ENCODE results near the gene ONECUT3.

The ONECUT3 gene

DNA sequence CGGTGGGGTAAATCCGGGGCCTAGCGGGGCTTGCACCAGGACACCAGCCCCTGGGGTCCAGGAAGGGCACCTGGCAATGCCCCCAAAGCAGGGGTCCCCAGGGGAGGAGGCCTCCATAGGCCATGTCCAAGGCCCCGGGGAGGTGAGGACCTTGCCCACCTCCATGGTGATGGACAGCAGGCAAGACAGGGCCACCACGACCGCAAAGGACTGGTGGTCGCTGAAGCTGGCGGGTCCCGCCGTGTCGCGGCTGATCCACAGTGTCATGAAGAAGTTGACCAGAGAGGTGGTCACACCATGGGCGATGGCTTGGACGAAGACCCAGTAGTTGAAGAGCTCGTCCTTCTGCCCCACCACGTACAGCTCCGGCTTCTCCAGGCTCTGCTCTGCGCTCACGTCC lies 32.0 kb downstream of the ONECUT3 start:
- no peaks in the 10 kb centered on the region for H3K79me2 ChIP-seq (ENCODE audit: low read length)
- TF ChIP-seq CTCF (IDR thresholded peaks at IDR 0.05; ENCODE audit: low read depth, low read length) = no peak
- TF ChIP-seq EZH2phosphoT487 (IDR thresholded peaks at IDR 0.05; ENCODE audit: low read depth) = no peak
- H3K27me3 ChIP-seq (ENCODE audit: low read depth, low read length) = peaks cover 19% of the 10 kb centered on the region
- no peak overlapping the region for H3K4me3 ChIP-seq (ENCODE audit: low read length)
- H3K36me3 ChIP-seq (replicated peaks; ENCODE audit: low read depth, low read length) = no peaks in the 10 kb centered on the region
- H3K4me2 ChIP-seq (ENCODE audit: low read length) = no peak overlapping the region
- H3K27ac ChIP-seq (ENCODE audit: low read length) = no peak overlapping the region
- H4K20me1 ChIP-seq (ENCODE audit: insufficient read depth, low read length) = no peaks in the 10 kb centered on the region
- H3K9ac ChIP-seq (ENCODE audit: low read length) = no peak overlapping the region
- peaks cover 8% of the 10 kb centered on the region for H3K4me1 ChIP-seq (ENCODE audit: low read length)
- no peak overlapping the region for H2AFZ ChIP-seq (ENCODE audit: low read depth, low read length)
- no peaks in the 10 kb centered on the region for H3K9me3 ChIP-seq (ENCODE audit: insufficient read depth, low read length)

DNA sequence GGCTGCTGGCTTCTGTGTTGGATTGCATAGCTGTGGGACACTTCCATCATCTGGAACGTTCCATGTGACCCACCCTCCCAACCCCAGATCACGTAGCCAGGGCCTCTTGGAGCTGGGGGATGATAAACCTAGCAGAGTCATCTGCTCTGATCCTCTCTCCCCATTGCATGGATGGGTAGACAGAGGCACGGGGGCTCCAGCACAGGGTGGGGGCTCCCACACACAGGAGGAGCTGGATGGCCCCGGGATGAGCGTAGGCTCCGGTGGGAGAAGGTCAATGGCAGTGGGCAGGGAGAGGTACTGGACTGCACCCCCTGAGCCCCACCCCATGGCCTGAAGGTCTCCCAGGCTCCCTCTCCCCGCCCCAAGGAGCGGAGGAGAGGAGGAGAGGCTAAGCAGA lies 33.4 kb downstream of the ONECUT3 start:
- H3K36me3 ChIP-seq (replicated peaks; ENCODE audit: low read depth, low read length) = no peaks in the 10 kb centered on the region
- H3K4me3 ChIP-seq (ENCODE audit: low read length) = no peak overlapping the region
- no peak overlapping the region for H2AFZ ChIP-seq (ENCODE audit: low read depth, low read length)
- TF ChIP-seq CTCF (IDR thresholded peaks at IDR 0.05; ENCODE audit: low read depth, low read length) = no peak
- no peak for TF ChIP-seq EZH2phosphoT487 (IDR thresholded peaks at IDR 0.05; ENCODE audit: low read depth)
- H4K20me1 ChIP-seq (ENCODE audit: insufficient read depth, low read length) = no peaks in the 10 kb centered on the region
- no peak overlapping the region for H3K4me2 ChIP-seq (ENCODE audit: low read length)
- peaks cover 8% of the 10 kb centered on the region for H3K4me1 ChIP-seq (ENCODE audit: low read length)
- H3K27ac ChIP-seq (ENCODE audit: low read length) = no peak overlapping the region
- no peaks in the 10 kb centered on the region for H3K9me3 ChIP-seq (ENCODE audit: insufficient read depth, low read length)
- no peak overlapping the region for H3K9ac ChIP-seq (ENCODE audit: low read length)
- H3K27me3 ChIP-seq (ENCODE audit: low read depth, low read length) = peaks cover 19% of the 10 kb centered on the region
- no peaks in the 10 kb centered on the region for H3K79me2 ChIP-seq (ENCODE audit: low read length)

GRCh38 chr19:1787116-1787515 lies 33.8 kb downstream of the ONECUT3 start:
- no peaks in the 10 kb centered on the region for H3K79me2 ChIP-seq (ENCODE audit: low read length)
- no peak overlapping the region for H3K4me3 ChIP-seq (ENCODE audit: low read length)
- no peak overlapping the region for H3K27ac ChIP-seq (ENCODE audit: low read length)
- TF ChIP-seq CTCF (IDR thresholded peaks at IDR 0.05; ENCODE audit: low read depth, low read length) (no peak), EZH2phosphoT487 (IDR thresholded peaks at IDR 0.05; ENCODE audit: low read depth) (no peak)
- no peak overlapping the region for H3K4me2 ChIP-seq (ENCODE audit: low read length)
- H2AFZ ChIP-seq (ENCODE audit: low read depth, low read length) = no peak overlapping the region
- H3K4me1 ChIP-seq (ENCODE audit: low read length) = peaks cover 8% of the 10 kb centered on the region
- no peaks in the 10 kb centered on the region for H4K20me1 ChIP-seq (ENCODE audit: insufficient read depth, low read length)
- peaks cover 16% of the 10 kb centered on the region for H3K27me3 ChIP-seq (ENCODE audit: low read depth, low read length)
- H3K36me3 ChIP-seq (replicated peaks; ENCODE audit: low read depth, low read length) = no peaks in the 10 kb centered on the region
- H3K9ac ChIP-seq (ENCODE audit: low read length) = no peak overlapping the region
- no peaks in the 10 kb centered on the region for H3K9me3 ChIP-seq (ENCODE audit: insufficient read depth, low read length)

GRCh38 chr19:1789261-1790041 lies 36.1 kb downstream of the ONECUT3 start:
- Histone ChIP-seq H3K9ac (ENCODE audit: low read length) (no peak overlapping the region), H3K4me1 (ENCODE audit: low read length) (peaks cover 3% of the 10 kb centered on the region; the same call in 1 of the 2 replicates), H3K27ac (ENCODE audit: low read length) (no peak overlapping the region), H4K20me1 (ENCODE audit: insufficient read depth, low read length) (no peaks in the 10 kb centered on the region), H3K79me2 (ENCODE audit: low read length) (no peaks in the 10 kb centered on the region), H3K27me3 (ENCODE audit: low read depth, low read length) (0 out of 2 replicates have a peak, but pooled peaks cover 4% of the 10 kb centered on the region), H3K9me3 (ENCODE audit: insufficient read depth, low read length) (no peaks in the 10 kb centered on the region), H3K36me3 (replicated peaks; ENCODE audit: low read depth, low read length) (no peaks in the 10 kb centered on the region), H3K4me2 (ENCODE audit: low read length) (no peak overlapping the region), H3K4me3 (ENCODE audit: low read length) (no peak overlapping the region), H2AFZ (ENCODE audit: low read depth, low read length) (no peak overlapping the region)
- no peak for TF ChIP-seq EZH2phosphoT487 (IDR thresholded peaks at IDR 0.05; ENCODE audit: low read depth)
- TF ChIP-seq CTCF (IDR thresholded peaks at IDR 0.05; ENCODE audit: low read depth, low read length) = no peak
